Tibial nerve (tissue), 4 donors: ENCODE results near the gene SH3YL1.

Source experiments
- EP300 ChIP-seq, 2 donors: sonication (generic); formaldehyde crosslinking; IDR thresholded peaks; one replicate each; pipeline ENCODE4 v1.6.1; 2017; ENCODE audit warnings: antibody characterized with exemption in 2 of 2, mild to moderate bottlenecking in 1 of 2
- POLR2A ChIP-seq, 2 donors: fragments of 450-650 bp; IDR thresholded peaks; one replicate each; pipeline ENCODE4 v1.6.1; 2017; ENCODE audit warnings: antibody characterized with exemption in 2 of 2, mild to moderate bottlenecking in 2 of 2, moderate library complexity in 2 of 2
- TF ChIP-seq, protein P1 (sequence below), 5 experiments: fragments of 200-600 bp in 3 of 5; fragments of 450-650 bp in 2 of 5; sonication (generic) in 3 of 5; IDR thresholded peaks; one replicate each; pipeline ENCODE4 v1.5.1; 2016 to 2019; ENCODE audit warnings: antibody characterized with exemption in 5 of 5, mild to moderate bottlenecking in 3 of 5, moderate library complexity in 2 of 5

DNA sequence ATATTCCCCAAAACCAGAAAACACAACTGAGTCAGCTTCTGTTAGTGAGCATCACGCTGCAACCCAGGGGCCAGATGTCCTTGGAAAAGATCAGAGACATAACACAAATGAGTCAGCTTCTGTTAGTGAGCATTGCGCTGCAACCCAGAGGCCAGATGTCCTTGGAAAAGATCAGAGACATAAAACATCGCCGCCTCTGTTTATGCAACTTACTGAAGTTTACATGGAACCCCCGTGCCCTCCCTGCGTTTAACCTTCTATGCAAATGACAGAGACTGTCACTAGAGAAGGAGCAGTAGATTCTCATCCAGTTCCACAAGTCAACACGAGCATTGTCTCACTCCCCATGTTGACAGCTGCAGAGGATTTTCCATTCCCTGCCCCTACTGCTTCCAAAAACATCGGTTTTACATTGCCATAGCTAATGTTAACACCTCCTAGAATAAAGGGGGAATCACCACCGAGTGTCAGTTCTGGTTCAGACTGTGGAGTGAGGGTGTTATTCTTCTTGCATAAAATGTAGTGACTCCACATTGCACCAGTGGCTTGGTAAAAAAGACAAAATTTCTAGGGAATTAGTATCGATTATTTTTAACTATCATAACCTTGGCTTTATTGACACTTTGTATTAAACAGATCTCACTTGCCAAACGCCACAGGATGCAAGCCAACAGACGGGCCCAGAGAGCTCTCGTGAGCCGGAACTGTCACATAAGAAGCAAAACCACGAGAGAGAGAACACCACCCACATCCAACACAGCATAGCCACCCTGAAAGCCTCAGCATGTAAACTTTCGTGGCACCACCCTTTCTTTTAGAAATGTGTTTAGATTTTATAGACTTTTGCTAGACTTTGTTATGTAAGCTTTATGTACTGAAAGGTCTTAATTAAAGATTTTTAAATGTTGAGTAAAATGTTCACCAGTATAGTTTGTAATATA lies 87.7 kb downstream of the SH3YL1 start:
- TF ChIP-seq POLR2A (IDR thresholded peaks at IDR 0.05) (no peak), EP300 (IDR thresholded peaks at IDR 0.05) (no peak)
- TF ChIP-seq, protein P1, sequence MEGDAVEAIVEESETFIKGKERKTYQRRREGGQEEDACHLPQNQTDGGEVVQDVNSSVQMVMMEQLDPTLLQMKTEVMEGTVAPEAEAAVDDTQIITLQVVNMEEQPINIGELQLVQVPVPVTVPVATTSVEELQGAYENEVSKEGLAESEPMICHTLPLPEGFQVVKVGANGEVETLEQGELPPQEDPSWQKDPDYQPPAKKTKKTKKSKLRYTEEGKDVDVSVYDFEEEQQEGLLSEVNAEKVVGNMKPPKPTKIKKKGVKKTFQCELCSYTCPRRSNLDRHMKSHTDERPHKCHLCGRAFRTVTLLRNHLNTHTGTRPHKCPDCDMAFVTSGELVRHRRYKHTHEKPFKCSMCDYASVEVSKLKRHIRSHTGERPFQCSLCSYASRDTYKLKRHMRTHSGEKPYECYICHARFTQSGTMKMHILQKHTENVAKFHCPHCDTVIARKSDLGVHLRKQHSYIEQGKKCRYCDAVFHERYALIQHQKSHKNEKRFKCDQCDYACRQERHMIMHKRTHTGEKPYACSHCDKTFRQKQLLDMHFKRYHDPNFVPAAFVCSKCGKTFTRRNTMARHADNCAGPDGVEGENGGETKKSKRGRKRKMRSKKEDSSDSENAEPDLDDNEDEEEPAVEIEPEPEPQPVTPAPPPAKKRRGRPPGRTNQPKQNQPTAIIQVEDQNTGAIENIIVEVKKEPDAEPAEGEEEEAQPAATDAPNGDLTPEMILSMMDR (IDR thresholded peaks at IDR 0.05), result no peak
